Psoas muscle (tissue), 8 donors: ENCODE results near the gene C4orf54. TPM values are rescaled to one million over a fixed set of nuclear protein-coding genes. Genes with fewer than 3 reads are reported as not detected.
A peak's percentile ranks its signal among the peaks of the same experiment; 100 is the strongest.

Source experiments
- ATAC-seq, 4 donors: fragments of 200-7000 bp; cut with Tn5 transposase; one replicate each; pipeline ENCODE4 v1.9.1; 2020; ENCODE audit warnings: moderate library complexity in 3 of 4, mild to moderate bottlenecking in 2 of 4
- DNase-seq, 2 donors: peaks; one replicate each; pipeline ENCODE4 v3.0.0-alpha.2; 2020
- H3K27ac ChIP-seq: fragments of 200-600 bp; one replicate; pipeline ENCODE4 v1.8.0; 2022
- H3K27me3 ChIP-seq, 3 donors: fragments of 200-600 bp in 1 of 3; one replicate each; pipeline versions ENCODE4 v1.6.1 to v1.8.0; 2013 to 2022; ENCODE audit warnings: low read length in 2 of 3, mild to moderate bottlenecking in 2 of 3, moderate library complexity in 1 of 3; ENCODE audit not compliant: insufficient read depth in 3 of 3
- H3K36me3 ChIP-seq, 2 donors: fragments of 200-600 bp in 1 of 2; one replicate each; pipeline versions ENCODE4 v1.6.1 to v1.8.0; 2013 to 2022; ENCODE audit warnings: low read depth in 1 of 2, mild to moderate bottlenecking in 1 of 2, moderate library complexity in 1 of 2; ENCODE audit not compliant: insufficient read depth in 1 of 2
- H3K4me1 ChIP-seq: fragments of 200-600 bp; one replicate; pipeline ENCODE4 v1.8.0; 2022
- H3K4me3 ChIP-seq: fragments of 200-600 bp; one replicate; pipeline ENCODE4 v1.8.0; 2022; ENCODE audit warnings: mild to moderate bottlenecking
- H3K9me3 ChIP-seq: fragments of 200-600 bp; one replicate; pipeline ENCODE4 v1.8.0; 2022
- CTCF ChIP-seq: fragments of 200-600 bp; IDR thresholded peaks from one replicate; pipeline ENCODE4 v1.8.0; 2022; ENCODE audit warnings: antibody characterized with exemption
- WGBS, 3 donors: extraction: QIAGEN DNeasy Blood & Tissue Kit; methylation state at CpG; one replicate each; pipeline versions ENCODE4 v1.1.6 to v1.1.7; 2013; 5-methylcytosine and 5-hydroxymethylcytosine counted together
- intact Hi-C, 2 donors: fragments of 100-400 bp; cut with DNase I; formaldehyde crosslinking; loops; one replicate each; pipeline versions ENCODE4 v1.11.0 to v1.14.2; 2022
- polyA plus RNA-seq, 3 donors: library from polyadenylated mRNA; stranded (reverse); fragments of 200-250 nt; gene quantifications; one replicate each; pipeline ENCODE4 v1.2.3, GENCODE V29; 2013
- total RNA-seq, 4 donors: library from RNA; stranded (reverse); fragmentation: NEBNext Ultra II Directional in 2 of 4; extraction: Animal tissue kit (Norgen Biotek cat#: 25700) in 2 of 4; gene quantifications; one replicate each; pipeline versions ENCODE4 v1.2.1 to v1.2.4, GENCODE V29; 2021 to 2023
- donor health status: healthy with polysubstance abuse.
- donor health status: DM: no; HTN: no; CAD: no; lungs with moderate emphysema.
- donor health status: Bipolar disorder and iron deficiency.
- donor health status: healthy.
- donor health status: DM: yes; HTN: yes; CAD: no.
- donor health status: DM: no; HTN: no; CAD: no.
- donor health status: DM: no; HTN: no; CAD: no.
- donor health status: DM: yes; HTN: yes; CAD: no.

C4orf54 gene
- total and polyA plus RNA-seq, 7 donors = 3.3 to 151 (median 58.1) TPM

DNA sequence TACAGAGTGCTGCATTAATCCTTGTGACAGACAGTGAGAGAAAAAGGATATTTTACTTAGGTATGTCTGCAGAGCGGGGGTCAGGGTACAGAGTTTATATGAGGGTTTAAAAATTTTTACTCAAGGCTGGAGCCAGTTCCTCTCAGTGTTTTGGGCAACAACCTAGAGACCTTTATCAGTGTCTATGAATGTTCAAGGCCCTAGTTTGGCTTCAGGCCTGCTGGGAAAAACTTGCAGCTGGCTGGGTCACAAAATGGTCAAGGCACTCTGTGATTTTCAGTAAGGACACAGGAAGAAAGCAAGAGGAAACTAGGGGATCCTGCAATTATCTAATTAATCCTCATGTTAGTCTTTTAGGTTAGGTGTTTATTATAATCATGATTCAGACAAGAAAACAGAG, 10.8 kb upstream of the C4orf54 start:
- intact Hi-C loops = no loop called here
- H3K4me1 ChIP-seq = no peaks in the 10 kb centered on the region
- 91 to 94% (median 92%) methylated on average over 1 of the region's 1 CpG for WGBS, 3 donors
- H3K27ac ChIP-seq = no peak overlapping the region
- H3K9me3 ChIP-seq = peaks cover 10% of the 10 kb centered on the region
- ATAC-seq (no peak), DNase-seq (no peak)
- no peaks in the 10 kb centered on the region for H3K27me3 ChIP-seq
- no peaks in the 10 kb centered on the region for H3K36me3 ChIP-seq
- no peak for TF ChIP-seq CTCF
- H3K4me3 ChIP-seq = no peak overlapping the region

GRCh38 chr4:99665983-99666382, 8.4 kb upstream of the C4orf54 start:
- H3K27ac ChIP-seq = no peak overlapping the region
- no peaks in the 10 kb centered on the region for H3K36me3 ChIP-seq
- H3K9me3 ChIP-seq = no peaks in the 10 kb centered on the region
- H3K27me3 ChIP-seq = no peaks in the 10 kb centered on the region
- ATAC-seq (no peak), DNase-seq (no peak)
- no peak overlapping the region for H3K4me3 ChIP-seq
- H3K4me1 ChIP-seq = no peaks in the 10 kb centered on the region
- WGBS, 3 donors = 74 to 76% (median 76%) methylated on average over 1 of the region's 1 CpG
- intact Hi-C loops = no loop called here
- no peak for TF ChIP-seq CTCF

- Histone ChIP-seq H3K27me3 (no peaks in the 10 kb centered on the region), H3K27ac (no peak overlapping the region), H3K36me3 (no peaks in the 10 kb centered on the region), H3K4me1 (no peaks in the 10 kb centered on the region), H3K9me3 (no peaks in the 10 kb centered on the region), H3K4me3 (no peak overlapping the region)
- no peak for DNase-seq
- no peak for ATAC-seq
- no peak for TF ChIP-seq CTCF
- intact Hi-C loops = no loop called here
Observed at GRCh38 chr4:99664716-99665115, 7.1 kb upstream of the C4orf54 start.

DNA sequence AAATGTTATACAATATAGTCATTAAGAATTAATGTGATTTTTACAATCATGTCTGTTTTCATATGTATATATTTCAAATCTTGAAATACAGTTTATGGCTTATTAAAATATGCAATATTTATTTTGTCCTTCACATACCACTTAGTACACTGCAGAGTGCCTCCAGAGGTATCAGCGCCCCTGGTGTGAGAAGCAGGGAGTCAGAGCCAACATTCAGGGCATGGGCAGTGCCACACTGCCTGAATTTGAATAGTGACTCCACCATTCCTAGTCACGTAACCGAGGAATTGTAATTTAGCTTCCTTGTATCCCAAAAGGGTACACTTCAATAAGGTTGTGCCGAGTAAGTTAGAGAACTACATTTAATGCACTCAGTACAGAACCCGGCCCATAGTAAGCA, 4.3 kb upstream of the C4orf54 start:
- DNase-seq (no peak), ATAC-seq (no peak)
- WGBS, 3 donors = 84 to 88% (median 86%) methylated on average over 5 of the region's 5 CpGs
- H3K27me3 ChIP-seq = no peaks in the 10 kb centered on the region
- no peak overlapping the region for H3K27ac ChIP-seq
- no peak for TF ChIP-seq CTCF
- peaks cover 18% of the 10 kb centered on the region for H3K4me1 ChIP-seq
- no peak overlapping the region for H3K4me3 ChIP-seq
- intact Hi-C loops = no loop called here
- no peaks in the 10 kb centered on the region for H3K9me3 ChIP-seq
- H3K36me3 ChIP-seq = no peaks in the 10 kb centered on the region

GRCh38 chr4:99658666-99659065, 1.0 kb upstream of the C4orf54 start:
- 24 to 66% (median 30%) methylated on average over 4 of the region's 4 CpGs for WGBS, 3 donors
- Histone ChIP-seq H3K4me3 (no peak overlapping the region), H3K9me3 (no peaks in the 10 kb centered on the region), H3K27ac (peak overlapping the region; percentile 99), H3K36me3 (no peaks in the 10 kb centered on the region), H3K27me3 (no peaks in the 10 kb centered on the region), H3K4me1 (peaks cover 30% of the 10 kb centered on the region)
- intact Hi-C loops = no loop called here
- ATAC-seq (peak in 2 of 4 donors; percentile 27 to 34), DNase-seq (no peak)
- no peak for TF ChIP-seq CTCF
